Activated T-cell treated with anti-CD3 and anti-CD28 coated beads, Interleukin-2, amount 50 U/mL, for 72 hours (primary cell): ENCODE results near the gene ZNF420. TPM values are rescaled to one million over a fixed set of nuclear protein-coding genes. Genes with fewer than 3 reads are reported as not detected.
A peak's percentile ranks its signal among the peaks of the same experiment; 100 is the strongest.
"Not testable (repeated sequence)": the region's sequence is repeated elsewhere in the genome, so short reads cannot be mapped to it uniquely, and the experiment has no call there.

Source experiments
- ATAC-seq, 2 donors: fragments of 150-1000 bp; cut with Tn5 transposase; replicated peaks in 1 of 2; 2 replicates each; pipeline ENCODE4 v1.10.0; 2021; ENCODE audit warnings: moderate library complexity in 2 of 2, mild to moderate bottlenecking in 1 of 2
- DNase-seq, 2 donors: peaks; one replicate each; pipeline ENCODE4 v3.0.0; 2021 to 2022; ENCODE audit warnings: mixed read lengths in 1 of 2
- H3K27ac Mint-ChIP-seq: one replicate; pipeline ENCODE4 v1.8.0; 2022; ENCODE audit warnings: mild to moderate bottlenecking, moderate library complexity, mixed read lengths
- H3K27me3 Mint-ChIP-seq: one replicate; pipeline ENCODE4 v1.8.0; 2022; ENCODE audit warnings: low read depth, mixed read lengths
- H3K36me3 Mint-ChIP-seq, 2 donors: one replicate each; pipeline ENCODE4 v1.8.0; 2022; ENCODE audit warnings: mixed read lengths in 2 of 2, mild to moderate bottlenecking in 1 of 2; ENCODE audit not compliant: insufficient read depth in 2 of 2
- H3K4me1 Mint-ChIP-seq: one replicate; pipeline ENCODE4 v1.8.0; 2022; ENCODE audit warnings: low read depth, mixed read lengths
- H3K4me3 Mint-ChIP-seq, 2 donors: one replicate each; pipeline ENCODE4 v1.8.0; 2022; ENCODE audit warnings: mild to moderate bottlenecking in 2 of 2, mixed read lengths in 2 of 2, moderate library complexity in 2 of 2
- H3K9me3 Mint-ChIP-seq, 2 donors: one replicate each; pipeline ENCODE4 v1.8.0; 2022; ENCODE audit warnings: mixed read lengths in 2 of 2
- total RNA-seq, 2 donors: library from RNA; stranded (reverse); gene quantifications; one replicate each; pipeline ENCODE4 v1.2.3, GENCODE V29; 2022

The ZNF420 gene
- 10 to 100 TPM; 10.6 to 12.3 TPM for total RNA-seq

DNA sequence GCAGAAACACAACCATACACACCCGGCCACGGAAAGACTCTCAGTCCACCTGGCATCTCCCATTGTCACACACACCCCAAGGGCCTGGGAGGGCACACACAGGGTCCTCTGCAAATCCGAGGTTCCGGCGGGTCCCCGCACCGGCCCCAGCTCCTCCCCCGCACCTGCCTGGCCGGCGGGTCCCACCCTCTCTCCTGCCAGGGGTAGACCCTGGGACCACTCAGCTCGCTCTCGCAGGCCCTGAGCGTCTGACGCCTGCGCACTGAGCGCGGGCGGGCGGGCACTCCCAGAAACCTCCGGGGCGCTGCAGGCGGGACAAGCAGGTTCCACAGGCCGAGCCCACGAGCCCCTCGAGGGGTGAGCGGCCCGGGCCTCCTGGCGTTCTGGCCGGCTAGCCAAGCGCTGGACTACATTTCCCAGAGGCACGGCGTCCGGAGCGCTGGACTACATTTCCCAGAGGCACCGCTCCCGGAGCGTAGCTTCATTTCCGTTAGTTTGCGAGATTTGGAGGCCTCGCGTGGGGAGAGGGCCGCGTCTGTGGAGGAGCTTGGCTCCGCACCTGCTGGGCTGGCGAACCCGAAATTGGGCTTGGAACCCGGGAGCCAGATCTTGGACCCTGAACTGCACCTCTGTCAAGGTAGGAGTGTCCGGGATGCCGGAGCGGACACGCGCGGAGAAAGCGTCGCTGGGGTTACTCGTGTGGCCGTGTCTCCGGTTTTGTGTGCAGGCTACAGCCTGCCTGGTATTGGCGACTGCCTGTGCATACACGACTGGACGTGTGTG is at the start of gene ZNF420:
Gene ZNF420, plus strand, starts transcription at position 500 of the 783 bp plus-strand sequence. CDS start 10,686 bp downstream, outside the sequence.
- Mint-ChIP-seq H3K9me3 (peaks cover 3 to 15% of the 10 kb centered on the region in 2 donors), H3K27me3 (no peaks in the 10 kb centered on the region), H3K27ac (peak within 1 kb of the TSS; percentile 90), H3K36me3 (peaks cover 24 to 46% of the 10 kb centered on the region in 2 donors), H3K4me3 (peak within 1 kb of the TSS; percentile 89 to 98), H3K4me1 (peaks cover 39% of the 10 kb centered on the region)
- peak; percentile 89 to 92 for DNase-seq
- peak; percentile 96 to 97 for ATAC-seq

- Mint-ChIP-seq H3K27me3 (no peaks in the 10 kb centered on the region), H3K4me3 (no peak overlapping the region), H3K27ac (no peak overlapping the region), H3K9me3 (peaks cover 4 to 13% of the 10 kb centered on the region in 2 donors), H3K36me3 (peaks cover under 1 to 6% of the 10 kb centered on the region in 2 donors), H3K4me1 (no peaks in the 10 kb centered on the region)
- ATAC-seq (no peak), DNase-seq (no peak)
Measured at GRCh38 chr19:37045140-37045539, 33.1 kb upstream of the ZNF420 start.

DNA sequence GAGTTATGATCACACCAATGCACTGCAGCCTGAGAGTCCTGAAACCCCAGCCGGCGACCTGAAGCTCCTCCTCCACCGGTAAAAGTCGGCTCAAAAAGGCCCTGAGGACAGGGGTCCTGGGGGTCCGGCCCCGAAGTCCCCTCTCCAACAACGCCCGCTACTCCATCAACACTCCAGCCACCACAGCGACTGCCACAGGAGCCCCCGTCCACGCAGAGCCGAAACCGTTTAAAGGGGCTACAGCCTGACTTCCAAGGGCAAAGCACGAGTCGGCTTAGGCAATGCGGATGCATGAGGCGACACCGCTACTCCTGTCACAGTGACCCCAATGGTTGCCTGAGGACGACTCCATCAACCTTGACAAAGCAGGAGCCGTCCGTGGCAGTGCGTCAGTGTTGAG is 22.9 kb upstream of the ZNF420 start:
- Mint-ChIP-seq H3K27ac (no peak overlapping the region), H3K4me3 (no peak overlapping the region), H3K36me3 (peaks cover 31 to 32% of the 10 kb centered on the region in 2 donors), H3K27me3 (no peaks in the 10 kb centered on the region), H3K9me3 (peaks cover 21 to 31% of the 10 kb centered on the region in 2 donors), H3K4me1 (no peaks in the 10 kb centered on the region)
- no peak for DNase-seq
- ATAC-seq, result no peak

DNA sequence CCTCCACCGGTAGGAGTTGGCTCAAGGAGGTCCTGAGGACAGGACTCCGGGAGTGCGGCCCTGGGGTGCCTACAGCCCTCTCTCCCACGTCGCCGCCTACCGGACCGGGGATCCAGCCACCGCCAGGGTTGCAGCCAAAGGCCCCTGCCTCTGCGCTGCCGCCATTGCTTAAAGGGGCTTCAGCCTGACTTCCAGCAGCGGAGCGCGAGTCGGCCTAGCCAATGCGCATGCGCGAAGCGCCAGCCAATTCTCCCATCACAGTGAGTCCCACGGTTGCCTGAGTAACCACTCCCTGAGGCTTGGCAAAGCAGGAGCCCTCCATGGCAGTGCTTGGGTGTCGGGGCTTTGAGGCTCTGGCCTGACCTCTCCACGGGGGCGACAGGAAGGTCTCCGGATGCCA is 21.5 kb upstream of the ZNF420 start:
- H3K9me3 Mint-ChIP-seq, result peaks cover 21 to 30% of the 10 kb centered on the region in 2 donors
- no peak for DNase-seq

DNA sequence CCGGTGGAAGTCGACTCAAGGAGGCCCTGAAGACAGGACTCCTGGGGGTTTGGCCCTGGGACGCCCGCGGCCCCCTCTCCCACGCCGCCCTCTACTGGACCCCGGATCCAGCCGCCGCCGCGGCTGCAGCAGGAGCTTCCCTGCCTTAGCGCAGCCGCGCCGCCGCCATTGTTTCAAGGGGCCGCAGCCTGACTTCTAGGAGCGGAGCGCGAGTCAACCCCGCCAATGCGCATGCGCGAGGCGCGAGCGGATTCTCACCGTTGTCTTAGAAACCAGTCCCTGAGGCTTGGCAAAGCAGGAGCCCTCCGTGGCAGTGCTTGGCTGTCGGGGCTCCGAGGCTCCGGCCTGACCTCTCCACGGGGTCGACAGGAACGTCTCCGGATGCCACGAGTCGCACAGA is 19.1 kb upstream of the ZNF420 start:
- peaks cover 36% of the 10 kb centered on the region in 2 donors for H3K36me3 Mint-ChIP-seq
- H3K27ac Mint-ChIP-seq, result no peak overlapping the region
- H3K4me3 Mint-ChIP-seq, result no peak overlapping the region
- H3K9me3 Mint-ChIP-seq, result peaks cover 20 to 33% of the 10 kb centered on the region in 2 donors
- ATAC-seq, result no peak
- DNase-seq, result no peak
- no peaks in the 10 kb centered on the region for H3K27me3 Mint-ChIP-seq
- no peaks in the 10 kb centered on the region for H3K4me1 Mint-ChIP-seq

More for the DNA sequence above, 21.5 kb upstream of the ZNF420 start:
- Mint-ChIP-seq H3K4me1 (no peaks in the 10 kb centered on the region), H3K27me3 (no peaks in the 10 kb centered on the region), H3K36me3 (peaks cover 34 to 37% of the 10 kb centered on the region in 2 donors), H3K27ac (no peak overlapping the region), H3K4me3 (no peak overlapping the region)
- no peak for ATAC-seq

DNA sequence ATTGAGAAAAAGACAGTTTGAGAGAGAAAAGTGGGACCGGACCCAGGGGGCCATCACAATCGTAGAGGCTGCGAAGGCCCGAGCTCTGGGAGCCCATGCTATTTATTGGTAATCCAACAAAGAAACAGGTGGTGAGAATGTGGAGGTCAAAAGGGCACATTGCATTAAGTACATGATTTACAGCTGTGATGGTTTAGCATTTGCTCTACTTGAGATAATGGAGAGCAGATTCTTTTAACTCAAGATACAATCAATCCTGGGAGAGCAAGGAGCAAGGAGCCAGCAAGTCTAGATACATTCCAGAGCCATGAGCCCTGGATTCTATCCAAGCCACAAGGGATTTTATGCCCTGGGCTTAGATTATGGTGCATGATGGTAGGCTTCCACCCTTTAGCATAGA is 13.3 kb upstream of the ZNF420 start:
- not testable (repeated sequence) for H3K27ac Mint-ChIP-seq, DNase-seq, H3K4me3 Mint-ChIP-seq, ATAC-seq, H3K27me3 Mint-ChIP-seq, H3K4me1 Mint-ChIP-seq
- peaks cover 20 to 35% of the 10 kb centered on the region in 2 donors for H3K36me3 Mint-ChIP-seq
- H3K9me3 Mint-ChIP-seq, result peaks cover 18 to 22% of the 10 kb centered on the region in 2 donors

DNA sequence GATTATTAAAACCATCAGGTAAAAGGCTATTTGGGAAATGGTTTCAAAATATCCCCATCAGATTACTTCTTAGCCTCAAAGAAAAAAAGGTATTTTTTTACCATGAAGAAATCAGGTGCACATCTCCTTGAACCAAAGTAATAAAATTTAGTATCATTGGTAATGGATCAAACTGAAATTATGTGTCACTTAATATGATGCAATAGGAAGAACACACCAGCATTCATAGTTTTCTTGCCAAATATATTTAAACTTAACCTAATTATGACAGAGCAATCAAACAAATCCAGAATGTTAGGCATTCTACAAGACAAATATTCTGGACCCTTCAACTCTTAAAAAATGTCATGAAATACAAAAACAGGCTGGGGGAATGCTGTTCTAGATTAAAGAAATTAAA is 4.1 kb upstream of the ZNF420 start:
- H3K27ac Mint-ChIP-seq, result no peak overlapping the region
- DNase-seq (no peak), ATAC-seq (no peak)
- no peak overlapping the region for H3K4me3 Mint-ChIP-seq
- no peaks in the 10 kb centered on the region for H3K27me3 Mint-ChIP-seq
- H3K9me3 Mint-ChIP-seq, result peaks cover 2 to 13% of the 10 kb centered on the region in 2 donors
- H3K4me1 Mint-ChIP-seq, result peaks cover 18% of the 10 kb centered on the region
- peaks cover 16 to 28% of the 10 kb centered on the region in 2 donors for H3K36me3 Mint-ChIP-seq

DNA sequence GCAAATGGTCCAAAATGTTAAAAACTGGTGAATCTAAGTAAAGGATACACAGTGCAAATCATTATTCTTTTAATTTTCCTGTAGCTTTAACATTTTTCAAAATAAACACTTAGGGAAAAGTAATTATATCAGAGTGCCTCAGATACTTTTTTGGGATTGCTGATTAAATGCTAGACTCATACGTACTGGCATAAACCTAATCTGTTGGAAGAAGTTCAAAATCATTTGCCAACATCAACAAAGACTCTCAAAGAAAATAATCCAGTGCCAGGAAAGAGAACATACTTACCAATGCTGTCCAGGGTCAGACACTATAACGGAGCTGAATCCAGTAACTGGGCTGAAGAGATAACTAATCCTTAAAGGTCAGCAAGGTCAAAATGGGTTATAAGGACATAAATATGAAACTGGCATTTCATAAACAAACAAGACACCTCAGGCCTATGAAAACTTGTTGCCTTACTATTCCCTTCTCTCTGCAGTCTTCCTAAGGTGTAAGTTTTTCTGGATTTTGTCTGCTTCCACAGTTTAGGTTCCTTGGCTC is 3.3 kb upstream of the ZNF420 start:
- H3K36me3 Mint-ChIP-seq, result peaks cover 16 to 27% of the 10 kb centered on the region in 2 donors
- no peak overlapping the region for H3K27ac Mint-ChIP-seq
- peaks cover 26% of the 10 kb centered on the region for H3K4me1 Mint-ChIP-seq
- H3K27me3 Mint-ChIP-seq, result no peaks in the 10 kb centered on the region
- H3K4me3 Mint-ChIP-seq, result no peak overlapping the region
- DNase-seq (no peak), ATAC-seq (no peak)
- H3K9me3 Mint-ChIP-seq, result peaks cover 1 to 13% of the 10 kb centered on the region in 2 donors

DNA sequence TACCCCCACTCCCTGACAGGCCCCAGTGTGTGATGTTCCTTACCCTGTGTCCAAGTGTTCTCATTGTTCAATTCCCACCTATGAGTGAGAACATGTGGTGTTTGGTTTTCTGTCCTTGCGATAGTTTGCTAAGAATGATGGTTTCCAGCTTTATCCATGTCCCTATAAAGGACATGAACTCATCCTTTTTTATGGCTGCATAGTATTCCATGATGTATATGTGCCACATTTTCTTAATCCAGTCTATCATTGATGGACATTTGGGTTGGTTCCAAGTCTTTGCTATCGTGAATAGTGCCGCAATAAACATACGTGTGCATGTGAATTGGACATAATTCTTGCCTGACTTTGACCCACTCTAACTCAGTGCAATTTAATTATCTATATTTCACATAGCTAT is 1.7 kb upstream of the ZNF420 start:
- H3K27ac Mint-ChIP-seq, DNase-seq: not testable (repeated sequence)
- H3K4me1 Mint-ChIP-seq, result peaks cover 39% of the 10 kb centered on the region

GRCh38 chr19:37077501-37077933 is 716 bp upstream of the ZNF420 start:
- Mint-ChIP-seq H3K4me3 (peak overlapping the region; percentile 89 to 98), H3K27ac (peak overlapping the region; percentile 90), H3K27me3 (no peaks in the 10 kb centered on the region), H3K4me1 (peaks cover 39% of the 10 kb centered on the region), H3K36me3 (peaks cover 24 to 40% of the 10 kb centered on the region in 2 donors), H3K9me3 (peaks cover 3 to 15% of the 10 kb centered on the region in 2 donors)
- DNase-seq, result no peak
- ATAC-seq, result no peak

More for the DNA sequence above, 1.7 kb upstream of the ZNF420 start:
- Mint-ChIP-seq H3K4me3 (peak overlapping the region; percentile 21 to 89), H3K36me3 (peaks cover 20 to 33% of the 10 kb centered on the region in 2 donors), H3K9me3 (peaks cover 1 to 13% of the 10 kb centered on the region in 2 donors)
- not testable (repeated sequence) for ATAC-seq, H3K27me3 Mint-ChIP-seq

GRCh38 chr19:37078717-37079032 is 442 bp downstream of the ZNF420 start:
- H3K36me3 Mint-ChIP-seq, result peaks cover 27 to 50% of the 10 kb centered on the region in 2 donors
- peaks cover 39% of the 10 kb centered on the region for H3K4me1 Mint-ChIP-seq
- ATAC-seq (no peak), DNase-seq (no peak)
- H3K4me3 Mint-ChIP-seq, result peak overlapping the region; percentile 89 to 98
- H3K27me3 Mint-ChIP-seq, result no peaks in the 10 kb centered on the region
- peaks cover 3 to 17% of the 10 kb centered on the region in 2 donors for H3K9me3 Mint-ChIP-seq
- H3K27ac Mint-ChIP-seq, result peak overlapping the region; percentile 90

DNA sequence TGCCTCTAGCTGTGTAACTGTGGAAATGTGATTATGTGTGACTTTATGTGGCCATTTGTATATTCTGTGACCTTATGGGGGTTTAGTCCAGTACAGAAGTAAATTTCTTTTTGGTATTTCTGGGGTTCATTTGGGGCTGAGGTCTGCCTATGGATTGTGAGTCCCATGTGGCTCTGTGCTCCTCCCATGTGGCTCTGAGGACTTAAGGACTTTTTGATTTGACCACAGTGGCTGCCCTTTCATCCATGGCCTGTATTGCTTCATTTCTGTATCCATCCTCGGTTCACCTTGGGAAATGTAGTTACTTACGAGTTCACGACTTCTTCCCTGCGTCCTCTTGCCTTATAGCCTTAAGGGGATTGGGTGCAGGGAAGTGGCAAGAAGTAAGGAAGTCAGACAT is 1.0 kb downstream of the ZNF420 start:
- peak overlapping the region; percentile 89 to 98 for H3K4me3 Mint-ChIP-seq

GRCh38 chr19:37082307-37082706 is 4.1 kb downstream of the ZNF420 start:
- no peaks in the 10 kb centered on the region for H3K27me3 Mint-ChIP-seq
- H3K36me3 Mint-ChIP-seq, result peaks cover 37 to 68% of the 10 kb centered on the region in 2 donors
- peaks cover 9 to 17% of the 10 kb centered on the region in 2 donors for H3K9me3 Mint-ChIP-seq
- ATAC-seq (no peak), DNase-seq (no peak)
- peaks cover 32% of the 10 kb centered on the region for H3K4me1 Mint-ChIP-seq
- H3K27ac Mint-ChIP-seq, result no peak overlapping the region
- no peak overlapping the region for H3K4me3 Mint-ChIP-seq

More for the DNA sequence above, 1.0 kb downstream of the ZNF420 start:
- Mint-ChIP-seq H3K27me3 (no peaks in the 10 kb centered on the region), H3K36me3 (peaks cover 27 to 50% of the 10 kb centered on the region in 2 donors), H3K4me1 (peaks cover 39% of the 10 kb centered on the region), H3K9me3 (peaks cover 2 to 17% of the 10 kb centered on the region in 2 donors), H3K27ac (peak overlapping the region; percentile 90)
- DNase-seq (no peak), ATAC-seq (no peak)
